ENCODE results near the gene HECW1. TPM values are rescaled to one million over a fixed set of nuclear protein-coding genes. Genes with fewer than 3 reads are reported as not detected.

Gene HECW1
- total and polyA plus RNA-seq, 10 of the 15 experiments (the other 5 are each of a cell fraction or from before 2014, with no cell fraction given): under 0.01 to 0.31 (median 0.04) TPM; not detected in 3

GRCh38 chr7:43484678-43485395 lies 372.4 kb downstream of the HECW1 start (continued):
- TF ChIP-seq, protein P1, sequence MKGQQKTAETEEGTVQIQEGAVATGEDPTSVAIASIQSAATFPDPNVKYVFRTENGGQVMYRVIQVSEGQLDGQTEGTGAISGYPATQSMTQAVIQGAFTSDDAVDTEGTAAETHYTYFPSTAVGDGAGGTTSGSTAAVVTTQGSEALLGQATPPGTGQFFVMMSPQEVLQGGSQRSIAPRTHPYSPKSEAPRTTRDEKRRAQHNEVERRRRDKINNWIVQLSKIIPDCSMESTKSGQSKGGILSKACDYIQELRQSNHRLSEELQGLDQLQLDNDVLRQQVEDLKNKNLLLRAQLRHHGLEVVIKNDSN (IDR thresholded peaks at IDR 0.05; ENCODE audit: borderline replicate concordance, extremely low read length, insufficient read depth, low read depth, low read length): no peak
- TF ChIP-seq STAT1 (conservative IDR thresholded peaks at IDR 0.05) (no peak), MYC (IDR thresholded peaks at IDR 0.05; ENCODE audit: insufficient read depth, insufficient read length, insufficient replicate concordance, low read length, severe bottlenecking) (no peak), ZNF24 (IDR thresholded peaks at IDR 0.05) (no peak)

DNA sequence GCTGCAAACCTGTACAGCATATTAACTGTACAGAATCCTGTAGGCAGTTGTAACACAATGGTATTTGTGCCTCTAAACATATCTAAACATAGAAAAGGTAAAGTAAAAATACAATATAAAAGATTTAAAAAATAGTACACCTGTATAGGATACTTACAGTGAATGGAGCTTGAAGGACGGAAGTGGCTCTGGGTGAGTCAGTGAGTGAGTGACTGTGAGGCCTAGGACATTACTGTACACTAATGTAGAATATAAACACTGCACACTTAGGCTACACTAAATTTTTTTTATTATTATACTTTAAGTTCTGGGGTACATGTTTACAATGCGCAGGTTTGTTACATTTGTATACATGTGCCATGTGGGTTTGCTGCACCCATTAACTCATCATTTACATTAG lies 373.1 kb downstream of the HECW1 start:
- Histone ChIP-seq H3K9ac (ENCODE audit: control insufficient read depth, insufficient read depth, low read length) (no peak overlapping the region), H3K36me3 (ENCODE audit: control insufficient read depth in 2 of 2, insufficient read depth in 2 of 2, low read length in 1 of 2) (no peaks in the 10 kb centered on the region), H3K27me3 (replicated peaks in 1 of 2; ENCODE audit: control insufficient read depth in 2 of 2, insufficient read depth in 2 of 2, low read length in 1 of 2) (no peaks in the 10 kb centered on the region), H3K9me3 (replicated peaks; ENCODE audit: control insufficient read depth, insufficient read depth, low read length) (no peaks in the 10 kb centered on the region), H3K27ac (ENCODE audit: control insufficient read depth, insufficient read depth) (no peak overlapping the region), H3K4me3 (no peak overlapping the region), H3K4me1 (ENCODE audit: control insufficient read depth, insufficient read depth, low read length) (peaks cover 13% of the 10 kb centered on the region), H2AFZ (ENCODE audit: control insufficient read depth, low read depth, low read length) (no peak overlapping the region), H4K20me1 (ENCODE audit: control insufficient read depth, insufficient read depth) (no peaks in the 10 kb centered on the region), H3K4me2 (ENCODE audit: control insufficient read depth, insufficient read depth) (no peak overlapping the region), H3K79me2 (ENCODE audit: control insufficient read depth, insufficient read depth, low read length) (no peaks in the 10 kb centered on the region)
- FAIRE-seq: no peak
- no peak for DNase-seq (ENCODE audit: low read depth, low spot score)
- ChIA-PET CTCF (interaction anchor here (1.2 kb wide), 1 partner anchor 29 kb away, joined by 3 read pairs; no protein-coding TSS in a partner anchor), SMC1A (ENCODE audit: uncharacterized antibody, unreplicated experiment) (interaction anchor here (0.9 to 1.1 kb wide), 2 partner anchors 11 to 16 kb away, joined by 4 read pairs; no protein-coding TSS in a partner anchor), RAD21 (ENCODE audit: unreplicated experiment) (no interaction called here), POLR2A (no interaction called here)
- intact Hi-C loops (cut with micrococcal nuclease; ENCODE audit: unreplicated experiment) (loop anchor here (5.0 kb wide), 1 partner anchor 87 kb away; no protein-coding TSS in a partner anchor), in situ Hi-C loops (cut with MboI) (no loop called here)
- BruUV-seq (replicated peaks): no TSS peak
- no peak for ATAC-seq
- WGBS (ENCODE audit: insufficient coverage, insufficient replicate concordance, low lambda C conversion rate, missing lambda C conversion rate): 98% methylated on average over 2 of the region's 2 CpGs
- TF ChIP-seq RFX5 (IDR thresholded peaks at IDR 0.05; ENCODE audit: low read depth, low read length) (no peak), MLLT1 (IDR thresholded peaks at IDR 0.05) (no peak), LARP7 (IDR thresholded peaks at IDR 0.05) (no peak), ZNF207 (IDR thresholded peaks at IDR 0.05; ENCODE audit: borderline replicate concordance) (no peak), FOXK2 (IDR thresholded peaks at IDR 0.05) (no peak), SMAD5 (IDR thresholded peaks at IDR 0.05; ENCODE audit: low read depth) (no peak), SREBF1 (IDR thresholded peaks at IDR 0.05; ENCODE audit: low read length) (no peak), E2F8 (IDR thresholded peaks at IDR 0.05; ENCODE audit: low read depth, partially characterized antibody) (no peak), TCF7 (IDR thresholded peaks at IDR 0.05; ENCODE audit: borderline replicate concordance) (no peak), SREBF2 (IDR thresholded peaks at IDR 0.05; ENCODE audit: low read length) (no peak)
- TF ChIP-seq, protein P2, sequence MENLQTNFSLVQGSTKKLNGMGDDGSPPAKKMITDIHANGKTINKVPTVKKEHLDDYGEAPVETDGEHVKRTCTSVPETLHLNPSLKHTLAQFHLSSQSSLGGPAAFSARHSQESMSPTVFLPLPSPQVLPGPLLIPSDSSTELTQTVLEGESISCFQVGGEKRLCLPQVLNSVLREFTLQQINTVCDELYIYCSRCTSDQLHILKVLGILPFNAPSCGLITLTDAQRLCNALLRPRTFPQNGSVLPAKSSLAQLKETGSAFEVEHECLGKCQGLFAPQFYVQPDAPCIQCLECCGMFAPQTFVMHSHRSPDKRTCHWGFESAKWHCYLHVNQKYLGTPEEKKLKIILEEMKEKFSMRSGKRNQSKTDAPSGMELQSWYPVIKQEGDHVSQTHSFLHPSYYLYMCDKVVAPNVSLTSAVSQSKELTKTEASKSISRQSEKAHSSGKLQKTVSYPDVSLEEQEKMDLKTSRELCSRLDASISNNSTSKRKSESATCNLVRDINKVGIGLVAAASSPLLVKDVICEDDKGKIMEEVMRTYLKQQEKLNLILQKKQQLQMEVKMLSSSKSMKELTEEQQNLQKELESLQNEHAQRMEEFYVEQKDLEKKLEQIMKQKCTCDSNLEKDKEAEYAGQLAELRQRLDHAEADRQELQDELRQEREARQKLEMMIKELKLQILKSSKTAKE (IDR thresholded peaks at IDR 0.05; ENCODE audit: low read depth, poor library complexity, severe bottlenecking): no peak

All from GM12878 (cell line).